ENCODE data around the gene CD53.

- TF ChIP-seq ARNTL (CRISPR knock-in tag; IDR thresholded peaks at IDR 0.05; ENCODE audit: borderline replicate concordance, low read depth) (no peak), OSR1 (CRISPR knock-in tag; IDR thresholded peaks at IDR 0.05) (no peak)
These were observed 8.7 kb upstream of the CD53 start for GRCh38 chr1:110864287-110864686.
